Uterus (tissue), 4 donors: ENCODE measurements around the gene ZNF428. TPM values are rescaled to one million over a fixed set of nuclear protein-coding genes. Genes with fewer than 3 reads are reported as not detected.
"Not testable (repeated sequence)": the region's sequence is repeated elsewhere in the genome, so short reads cannot be mapped to it uniquely, and the experiment has no call there.

Experiments used
- DNase-seq, 2 donors: peaks; one replicate each; pipeline ENCODE4 v3.0.0-alpha.2; 2019 to 2020
- H3K27ac ChIP-seq, 2 donors: fragments of 200-600 bp; sonication (generic); 1 replicate in 1 of 2; 2 replicates in 1 of 2; pipeline ENCODE4 v1.5.1; 2016 to 2018
- H3K27me3 ChIP-seq, 2 donors: fragments of 200-600 bp; sonication (generic); one replicate each; pipeline ENCODE4 v1.5.1; 2018 to 2019; ENCODE audit warnings: control low read depth in 1 of 2
- H3K36me3 ChIP-seq, 2 donors: fragments of 200-600 bp; sonication (generic); one replicate each; pipeline ENCODE4 v1.5.1; 2019; ENCODE audit warnings: control low read depth in 1 of 2
- H3K4me1 ChIP-seq, 2 donors: fragments of 200-600 bp; sonication (generic); one replicate each; pipeline ENCODE4 v1.5.1; 2018 to 2019; ENCODE audit warnings: control low read depth in 1 of 2
- H3K4me3 ChIP-seq, 2 donors: fragments of 200-600 bp; sonication (generic); 1 replicate in 1 of 2; 2 replicates in 1 of 2; pipeline ENCODE4 v1.5.1; 2018 to 2019; ENCODE audit warnings: mild to moderate bottlenecking in 1 of 2
- H3K9me3 ChIP-seq, 2 donors: fragments of 200-600 bp; sonication (generic); one replicate each; pipeline ENCODE4 v1.5.1; 2019; ENCODE audit warnings: control low read depth in 1 of 2
- POLR2A ChIP-seq, 2 donors: fragments of 450-650 bp; IDR thresholded peaks; one replicate each; pipeline ENCODE4 v1.6.1; 2016; ENCODE audit warnings: antibody characterized with exemption in 2 of 2, mild to moderate bottlenecking in 1 of 2, moderate library complexity in 1 of 2
- intact Hi-C: fragments of 100-400 bp; cut with DNase I; formaldehyde crosslinking; loops from one replicate; pipeline ENCODE4 v1.15.1; 2023; ENCODE audit warnings: low total_unique reads
- total RNA-seq, 4 donors: library from RNA; depleted of rRNA in 3 of 4; stranded (reverse); fragments of >200 nt in 3 of 4; gene quantifications; one replicate each; pipeline versions ENCODE4 v1.1.0 to v1.2.4, GENCODE V29; 2014 to 2023
- TF ChIP-seq, protein P1 (sequence below), 4 experiments: fragments of 200-600 bp in 2 of 4; fragments of 450-650 bp in 2 of 4; sonication (generic) in 2 of 4; IDR thresholded peaks; one replicate each; pipeline ENCODE4 v1.5.1; 2016 to 2019; ENCODE audit warnings: antibody characterized with exemption in 4 of 4, mild to moderate bottlenecking in 2 of 4, moderate library complexity in 1 of 4
- donor health status: DM: yes; HTN: yes; CAD: no.

ZNF428 gene
- total RNA-seq, 4 donors from 2014 or later = 1.5 to 83.3 (median 44.5) TPM

DNA sequence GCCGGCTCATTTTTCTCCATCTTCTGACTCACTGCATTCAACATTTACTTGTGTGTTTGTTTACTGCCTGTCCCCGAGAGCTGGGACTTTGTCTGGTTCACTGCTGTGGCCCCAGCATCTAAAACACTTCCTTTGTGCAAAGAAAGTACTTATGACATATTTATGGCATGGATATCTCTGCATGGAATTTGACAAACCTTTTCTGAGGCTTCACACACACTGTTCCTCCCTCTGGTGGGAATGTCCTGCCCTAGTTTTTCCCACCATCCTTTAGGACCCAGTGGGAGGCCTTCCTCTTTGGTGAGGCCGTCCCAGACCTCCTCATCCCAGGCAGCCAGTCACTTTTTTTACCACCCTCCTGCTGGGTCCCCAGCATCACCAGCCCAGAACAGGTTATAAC, 8.9 kb downstream of the ZNF428 start:
- Histone ChIP-seq H3K4me1 (no peaks in the 10 kb centered on the region), H3K27me3 (no peaks in the 10 kb centered on the region), H3K9me3 (no peaks in the 10 kb centered on the region), H3K27ac (no peak overlapping the region), H3K4me3 (no peak overlapping the region), H3K36me3 (no peaks in the 10 kb centered on the region)
- DNase-seq = no peak
- TF ChIP-seq, protein P1, sequence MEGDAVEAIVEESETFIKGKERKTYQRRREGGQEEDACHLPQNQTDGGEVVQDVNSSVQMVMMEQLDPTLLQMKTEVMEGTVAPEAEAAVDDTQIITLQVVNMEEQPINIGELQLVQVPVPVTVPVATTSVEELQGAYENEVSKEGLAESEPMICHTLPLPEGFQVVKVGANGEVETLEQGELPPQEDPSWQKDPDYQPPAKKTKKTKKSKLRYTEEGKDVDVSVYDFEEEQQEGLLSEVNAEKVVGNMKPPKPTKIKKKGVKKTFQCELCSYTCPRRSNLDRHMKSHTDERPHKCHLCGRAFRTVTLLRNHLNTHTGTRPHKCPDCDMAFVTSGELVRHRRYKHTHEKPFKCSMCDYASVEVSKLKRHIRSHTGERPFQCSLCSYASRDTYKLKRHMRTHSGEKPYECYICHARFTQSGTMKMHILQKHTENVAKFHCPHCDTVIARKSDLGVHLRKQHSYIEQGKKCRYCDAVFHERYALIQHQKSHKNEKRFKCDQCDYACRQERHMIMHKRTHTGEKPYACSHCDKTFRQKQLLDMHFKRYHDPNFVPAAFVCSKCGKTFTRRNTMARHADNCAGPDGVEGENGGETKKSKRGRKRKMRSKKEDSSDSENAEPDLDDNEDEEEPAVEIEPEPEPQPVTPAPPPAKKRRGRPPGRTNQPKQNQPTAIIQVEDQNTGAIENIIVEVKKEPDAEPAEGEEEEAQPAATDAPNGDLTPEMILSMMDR (IDR thresholded peaks at IDR 0.05) = no peak
- TF ChIP-seq POLR2A (IDR thresholded peaks at IDR 0.05) = no peak
- intact Hi-C loops = no loop called here

DNA sequence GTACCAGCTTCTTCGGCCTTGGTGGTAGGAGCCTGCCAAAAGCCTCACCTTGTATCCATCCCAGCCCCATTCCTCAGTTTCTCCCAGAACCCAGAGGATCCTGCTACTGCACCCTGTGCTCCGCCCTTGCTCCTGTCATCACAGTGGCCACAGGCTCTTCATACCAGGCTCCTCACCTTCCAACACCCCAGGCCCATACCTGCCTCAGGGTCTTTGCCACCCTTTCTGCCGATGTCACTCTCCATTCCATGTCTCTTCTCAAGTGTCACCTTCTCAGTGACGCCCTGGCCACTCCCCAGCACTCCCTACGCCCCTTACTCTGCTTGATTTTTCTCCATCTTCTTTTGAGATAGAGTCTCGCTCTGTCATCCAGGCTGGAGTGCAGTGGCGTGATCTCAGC, 9.6 kb downstream of the ZNF428 start:
- no peaks in the 10 kb centered on the region for H3K9me3 ChIP-seq
- H3K27me3 ChIP-seq = no peaks in the 10 kb centered on the region
- H3K4me1 ChIP-seq = no peaks in the 10 kb centered on the region
- no peak for TF ChIP-seq POLR2A (IDR thresholded peaks at IDR 0.05)
- TF ChIP-seq, protein P1 (IDR thresholded peaks at IDR 0.05) = no peak
- H3K36me3 ChIP-seq = no peaks in the 10 kb centered on the region
- H3K27ac ChIP-seq = no peak overlapping the region
- H3K4me3 ChIP-seq = no peak overlapping the region
- DNase-seq = no peak
- intact Hi-C loops = no loop called here

GRCh38 chr19:43607238-43608205, 11.9 kb downstream of the ZNF428 start:
- intact Hi-C loops = no loop called here
- H3K4me1 ChIP-seq = no peaks in the 10 kb centered on the region
- H3K9me3 ChIP-seq = no peaks in the 10 kb centered on the region
- no peak for TF ChIP-seq POLR2A (IDR thresholded peaks at IDR 0.05)
- TF ChIP-seq, protein P1 (IDR thresholded peaks at IDR 0.05) = no peak
- no peak for DNase-seq
- H3K27ac ChIP-seq = no peak overlapping the region
- no peaks in the 10 kb centered on the region for H3K27me3 ChIP-seq
- H3K36me3 ChIP-seq = no peaks in the 10 kb centered on the region
- H3K4me3 ChIP-seq = no peak overlapping the region

DNA sequence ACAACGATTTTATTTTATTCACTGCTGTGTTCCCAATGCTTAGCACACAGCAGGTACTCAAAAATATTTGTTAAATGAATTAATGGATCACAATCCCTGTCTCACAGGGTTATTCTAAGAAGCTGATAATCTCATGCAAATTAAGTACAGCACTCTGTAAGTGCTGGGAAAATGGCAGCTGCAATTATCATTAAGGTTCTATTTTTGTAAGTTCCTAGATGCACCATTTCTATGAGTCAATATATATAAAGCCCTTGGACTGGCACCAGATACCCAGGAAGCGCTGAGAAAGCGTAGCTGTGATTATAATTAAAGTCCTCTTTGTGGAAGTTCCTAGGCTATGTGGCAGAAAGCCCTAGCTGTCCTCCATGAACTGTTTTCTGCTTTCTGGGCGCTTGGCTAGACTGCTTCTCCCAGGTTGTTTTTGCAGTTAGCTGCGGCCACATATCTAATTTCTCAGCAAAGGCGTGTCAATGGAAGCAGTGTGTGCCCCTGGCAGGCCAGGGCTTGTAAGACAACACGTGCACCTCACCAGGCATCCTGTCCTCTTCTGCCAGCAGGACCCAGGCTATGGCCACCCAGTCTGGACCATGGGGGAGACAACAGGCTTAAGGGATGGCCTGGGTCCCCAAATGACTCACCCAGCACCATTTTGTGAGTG, 12.7 kb downstream of the ZNF428 start:
- no peaks in the 10 kb centered on the region for H3K4me1 ChIP-seq
- DNase-seq = no peak
- H3K36me3 ChIP-seq = no peaks in the 10 kb centered on the region
- no peaks in the 10 kb centered on the region for H3K9me3 ChIP-seq
- intact Hi-C loops = no loop called here
- no peaks in the 10 kb centered on the region for H3K27me3 ChIP-seq
- H3K4me3 ChIP-seq = no peak overlapping the region
- no peak for TF ChIP-seq POLR2A (IDR thresholded peaks at IDR 0.05)
- H3K27ac ChIP-seq = no peak overlapping the region

GRCh38 chr19:43605875-43606568, 13.4 kb downstream of the ZNF428 start:
- intact Hi-C loops = no loop called here
- H3K27ac ChIP-seq = no peak overlapping the region
- no peaks in the 10 kb centered on the region for H3K27me3 ChIP-seq
- TF ChIP-seq, protein P1 (IDR thresholded peaks at IDR 0.05) = no peak
- no peak for TF ChIP-seq POLR2A (IDR thresholded peaks at IDR 0.05)
- H3K36me3 ChIP-seq = no peaks in the 10 kb centered on the region
- no peaks in the 10 kb centered on the region for H3K9me3 ChIP-seq
- no peak for DNase-seq
- no peak overlapping the region for H3K4me3 ChIP-seq
- no peaks in the 10 kb centered on the region for H3K4me1 ChIP-seq

DNA sequence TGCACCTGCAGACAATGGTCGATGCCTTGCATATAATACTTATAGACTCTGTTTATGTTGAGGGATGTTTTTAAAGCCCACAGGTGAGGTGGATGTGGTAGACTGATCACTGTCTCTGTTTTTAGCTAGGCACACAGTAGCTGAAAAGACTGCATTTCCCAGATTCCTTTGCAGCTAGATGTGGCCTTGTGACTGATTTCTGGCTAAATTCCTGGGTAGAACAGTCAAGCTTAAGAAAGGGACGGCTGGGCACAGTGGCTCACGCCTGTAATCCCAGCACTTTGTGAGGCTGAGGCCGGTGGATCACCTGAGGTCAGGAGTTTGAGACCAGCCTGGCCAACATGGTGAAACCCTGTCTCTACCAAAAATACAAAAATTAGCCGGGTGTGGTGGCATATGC, 19.1 kb downstream of the ZNF428 start:
- H3K9me3 ChIP-seq, H3K27ac ChIP-seq, DNase-seq, H3K27me3 ChIP-seq, H3K4me3 ChIP-seq, H3K36me3 ChIP-seq, H3K4me1 ChIP-seq, intact Hi-C loops: not testable (repeated sequence)
